MM.1S (cell line): ENCODE measurements around the gene PRDM10.

Experiments used
- DNase-seq: peaks from one replicate; pipeline ENCODE4 v3.0.0-alpha.2; 2015
- H2AFZ ChIP-seq: fragments of 300-600 bp; sonication (generic); 2 replicates; pipeline ENCODE4 v1.6.0; 2016; ENCODE audit warnings: antibody characterized with exemption, low read length
- H3F3A ChIP-seq: fragments of 300-600 bp; sonication (generic); 2 replicates; pipeline ENCODE4 v1.6.1; 2016; ENCODE audit warnings: mild to moderate bottlenecking, antibody characterized with exemption, low read length, moderate library complexity, mixed read lengths; ENCODE audit not compliant: insufficient read depth
- H3K27ac ChIP-seq: fragments of 300-600 bp; sonication (generic); 2 replicates; pipeline ENCODE4 v1.5.1; 2016; ENCODE audit warnings: mild to moderate bottlenecking, low read length
- H3K27me3 ChIP-seq: fragments of 300-600 bp; sonication (generic); replicated peaks from 2 replicates; pipeline ENCODE4 v1.6.0; 2016; ENCODE audit warnings: low read length; ENCODE audit not compliant: insufficient read depth
- H3K36me3 ChIP-seq: fragments of 300-600 bp; sonication (generic); replicated peaks from 2 replicates; pipeline ENCODE4 v1.6.1; 2016; ENCODE audit warnings: mild to moderate bottlenecking, low read length, mixed read lengths; ENCODE audit not compliant: insufficient read depth
- H3K4me1 ChIP-seq: fragments of 300-600 bp; sonication (generic); 2 replicates; pipeline ENCODE4 v1.6.1; 2016; ENCODE audit warnings: low read length, mixed read lengths
- H3K4me2 ChIP-seq: fragments of 300-600 bp; sonication (generic); 2 replicates; pipeline ENCODE4 v1.6.0; 2016; ENCODE audit warnings: low read depth, low read length
- H3K4me3 ChIP-seq: fragments of 300-600 bp; sonication (generic); 2 replicates; pipeline ENCODE4 v1.5.1; 2016; ENCODE audit warnings: low read length, mixed read lengths
- H3K79me2 ChIP-seq: fragments of 300-600 bp; sonication (generic); 2 replicates; pipeline ENCODE4 v1.6.1; 2016; ENCODE audit warnings: mixed run types, low read length, mixed read lengths
- H3K9ac ChIP-seq: fragments of 300-600 bp; sonication (generic); 2 replicates; pipeline ENCODE4 v1.6.1; 2016; ENCODE audit warnings: low read length, mixed read lengths
- H3K9me2 ChIP-seq: fragments of 300-600 bp; sonication (generic); replicated peaks from 2 replicates; pipeline ENCODE4 v1.6.1; 2016; ENCODE audit warnings: mild to moderate bottlenecking, low read length, mixed read lengths; ENCODE audit not compliant: insufficient read depth
- H3K9me3 ChIP-seq: fragments of 300-600 bp; sonication (generic); replicated peaks from 2 replicates; pipeline ENCODE4 v1.6.1; 2016; ENCODE audit warnings: mild to moderate bottlenecking, low read length, mixed read lengths; ENCODE audit not compliant: insufficient read depth
- H4K20me1 ChIP-seq: fragments of 300-600 bp; sonication (generic); 2 replicates; pipeline ENCODE4 v1.6.1; 2016; ENCODE audit warnings: mild to moderate bottlenecking, low read length, moderate library complexity, mixed read lengths; ENCODE audit not compliant: insufficient read depth
- CTCF ChIP-seq: fragments of 300-600 bp; sonication (generic); IDR thresholded peaks from 2 replicates; pipeline ENCODE4 v1.5.1; 2016; ENCODE audit warnings: antibody characterized with exemption, low read length, mixed read lengths
- EZH2 ChIP-seq: fragments of 300-600 bp; sonication (generic); optimal IDR thresholded peaks from 2 replicates; pipeline ENCODE3; 2017; ENCODE audit warnings: low read depth, mild to moderate bottlenecking, antibody characterized with exemption, low read length, mixed read lengths
- EZH2phosphoT487 ChIP-seq: fragments of 300-600 bp; sonication (generic); IDR thresholded peaks from 2 replicates; pipeline ENCODE4 v1.6.1; 2018; ENCODE audit warnings: antibody characterized with exemption, low read length

The PRDM10 gene

GRCh38 chr11:129918361-129918760, 84.3 kb downstream of the PRDM10 start:
- H3K4me2 ChIP-seq = no peak overlapping the region
- no peaks in the 10 kb centered on the region; the same call in 1 of the 2 replicates for H3K4me1 ChIP-seq
- no peaks in the 10 kb centered on the region for H3K36me3 ChIP-seq
- H4K20me1 ChIP-seq = no peaks in the 10 kb centered on the region
- no peaks in the 10 kb centered on the region for H3K9me2 ChIP-seq
- H3K27me3 ChIP-seq = no peaks in the 10 kb centered on the region
- H3K27ac ChIP-seq = no peak overlapping the region
- H3F3A ChIP-seq = no peaks in the 10 kb centered on the region
- no peak overlapping the region for H3K9ac ChIP-seq
- no peak for DNase-seq
- no peaks in the 10 kb centered on the region for H3K9me3 ChIP-seq
- H2AFZ ChIP-seq = no peak overlapping the region
- H3K79me2 ChIP-seq = no peaks in the 10 kb centered on the region
- H3K4me3 ChIP-seq = no peak overlapping the region
- no peak for TF ChIP-seq CTCF
- TF ChIP-seq EZH2 = no peak
- TF ChIP-seq EZH2phosphoT487 = no peak

GRCh38 chr11:129917231-129917630, 85.4 kb downstream of the PRDM10 start:
- Histone ChIP-seq H3F3A (no peaks in the 10 kb centered on the region), H3K9me2 (no peaks in the 10 kb centered on the region), H3K9me3 (no peaks in the 10 kb centered on the region), H2AFZ (no peak overlapping the region), H3K79me2 (no peaks in the 10 kb centered on the region), H3K4me1 (no peaks in the 10 kb centered on the region; the same call in 1 of the 2 replicates), H3K27me3 (no peaks in the 10 kb centered on the region), H3K4me3 (no peak overlapping the region), H4K20me1 (no peaks in the 10 kb centered on the region), H3K4me2 (no peak overlapping the region), H3K27ac (no peak overlapping the region), H3K9ac (no peak overlapping the region), H3K36me3 (no peaks in the 10 kb centered on the region)
- no peak for DNase-seq
- TF ChIP-seq EZH2phosphoT487 (no peak), CTCF (no peak), EZH2 (no peak)

- Histone ChIP-seq H2AFZ (no peak overlapping the region), H3K4me1 (no peaks in the 10 kb centered on the region), H3K9me3 (no peaks in the 10 kb centered on the region), H3F3A (no peaks in the 10 kb centered on the region), H3K9me2 (no peaks in the 10 kb centered on the region), H3K27me3 (no peaks in the 10 kb centered on the region), H3K79me2 (no peaks in the 10 kb centered on the region), H3K36me3 (no peaks in the 10 kb centered on the region), H3K4me2 (no peak overlapping the region), H3K9ac (no peak overlapping the region), H3K27ac (no peak overlapping the region), H3K4me3 (no peak overlapping the region), H4K20me1 (no peaks in the 10 kb centered on the region)
- DNase-seq = no peak
- TF ChIP-seq EZH2phosphoT487 (no peak), EZH2 (no peak), CTCF (no peak)
Observed at GRCh38 chr11:129911298-129911697, 91.3 kb downstream of the PRDM10 start.
